IMR-90 (cell line): ENCODE measurements around the gene DMRT1.

Experiments used
- CEBPB ChIP-seq: IDR thresholded peaks from 2 replicates; pipeline ENCODE4 v1.6.1; 2012; ENCODE audit warnings: low read depth, low read length, improper control_type of control experiment
- POLR2A ChIP-seq: IDR thresholded peaks from 2 replicates; pipeline ENCODE4 v1.6.1; 2012; ENCODE audit warnings: mild to moderate bottlenecking, low read depth, low read length
- TF ChIP-seq, protein P1 (sequence below): conservative IDR thresholded peaks from 2 replicates; pipeline ENCODE4 v1.5.1; 2012; ENCODE audit warnings: mild to moderate bottlenecking, low read depth, low read length, improper control_type of control experiment

DNA sequence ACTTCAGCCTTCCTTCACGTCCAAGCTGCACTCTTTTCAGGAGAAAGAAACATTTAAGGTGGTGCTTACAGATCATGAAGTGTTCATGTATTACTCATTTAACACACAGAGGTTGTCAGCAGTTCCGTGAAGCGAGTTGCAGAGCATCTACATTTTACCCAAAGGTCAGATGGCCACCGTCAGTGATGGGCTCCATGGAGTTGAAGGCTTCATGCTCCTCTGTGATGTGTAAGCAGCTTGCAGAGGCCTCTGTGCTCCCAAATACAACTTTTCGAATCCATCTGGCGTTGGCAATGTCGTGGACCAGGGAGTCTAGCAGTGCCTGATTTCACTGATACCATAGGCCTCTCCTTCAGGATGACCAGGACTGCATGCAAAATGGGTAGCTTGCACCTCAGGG lies 81.2 kb downstream of the DMRT1 start:
- TF ChIP-seq, protein P1, sequence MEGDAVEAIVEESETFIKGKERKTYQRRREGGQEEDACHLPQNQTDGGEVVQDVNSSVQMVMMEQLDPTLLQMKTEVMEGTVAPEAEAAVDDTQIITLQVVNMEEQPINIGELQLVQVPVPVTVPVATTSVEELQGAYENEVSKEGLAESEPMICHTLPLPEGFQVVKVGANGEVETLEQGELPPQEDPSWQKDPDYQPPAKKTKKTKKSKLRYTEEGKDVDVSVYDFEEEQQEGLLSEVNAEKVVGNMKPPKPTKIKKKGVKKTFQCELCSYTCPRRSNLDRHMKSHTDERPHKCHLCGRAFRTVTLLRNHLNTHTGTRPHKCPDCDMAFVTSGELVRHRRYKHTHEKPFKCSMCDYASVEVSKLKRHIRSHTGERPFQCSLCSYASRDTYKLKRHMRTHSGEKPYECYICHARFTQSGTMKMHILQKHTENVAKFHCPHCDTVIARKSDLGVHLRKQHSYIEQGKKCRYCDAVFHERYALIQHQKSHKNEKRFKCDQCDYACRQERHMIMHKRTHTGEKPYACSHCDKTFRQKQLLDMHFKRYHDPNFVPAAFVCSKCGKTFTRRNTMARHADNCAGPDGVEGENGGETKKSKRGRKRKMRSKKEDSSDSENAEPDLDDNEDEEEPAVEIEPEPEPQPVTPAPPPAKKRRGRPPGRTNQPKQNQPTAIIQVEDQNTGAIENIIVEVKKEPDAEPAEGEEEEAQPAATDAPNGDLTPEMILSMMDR, result no peak
- TF ChIP-seq POLR2A (no peak), CEBPB (no peak)
